Measurements from ENCODE around the gene TMED5.

DNA sequence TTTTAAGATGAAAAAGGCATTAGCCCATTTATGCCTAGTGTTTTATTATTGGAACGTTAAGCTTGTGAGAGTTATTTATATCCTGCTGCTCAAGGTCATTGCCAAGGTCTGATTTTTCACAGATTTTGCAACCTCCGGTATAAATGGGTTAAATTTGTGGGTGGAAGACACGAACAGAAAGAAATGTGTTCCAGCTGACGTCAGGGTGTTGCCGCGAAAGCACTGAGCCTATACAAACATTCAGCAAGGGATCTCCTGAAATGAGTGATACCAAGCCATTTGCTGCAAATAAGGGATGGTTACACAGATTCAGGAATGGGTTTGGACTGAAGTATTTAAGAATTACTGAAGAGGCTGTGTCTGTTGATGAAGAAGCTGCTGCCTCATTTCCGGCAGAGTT lies 32.2 kb downstream of the TMED5 start:
- TF ChIP-seq, protein P1, sequence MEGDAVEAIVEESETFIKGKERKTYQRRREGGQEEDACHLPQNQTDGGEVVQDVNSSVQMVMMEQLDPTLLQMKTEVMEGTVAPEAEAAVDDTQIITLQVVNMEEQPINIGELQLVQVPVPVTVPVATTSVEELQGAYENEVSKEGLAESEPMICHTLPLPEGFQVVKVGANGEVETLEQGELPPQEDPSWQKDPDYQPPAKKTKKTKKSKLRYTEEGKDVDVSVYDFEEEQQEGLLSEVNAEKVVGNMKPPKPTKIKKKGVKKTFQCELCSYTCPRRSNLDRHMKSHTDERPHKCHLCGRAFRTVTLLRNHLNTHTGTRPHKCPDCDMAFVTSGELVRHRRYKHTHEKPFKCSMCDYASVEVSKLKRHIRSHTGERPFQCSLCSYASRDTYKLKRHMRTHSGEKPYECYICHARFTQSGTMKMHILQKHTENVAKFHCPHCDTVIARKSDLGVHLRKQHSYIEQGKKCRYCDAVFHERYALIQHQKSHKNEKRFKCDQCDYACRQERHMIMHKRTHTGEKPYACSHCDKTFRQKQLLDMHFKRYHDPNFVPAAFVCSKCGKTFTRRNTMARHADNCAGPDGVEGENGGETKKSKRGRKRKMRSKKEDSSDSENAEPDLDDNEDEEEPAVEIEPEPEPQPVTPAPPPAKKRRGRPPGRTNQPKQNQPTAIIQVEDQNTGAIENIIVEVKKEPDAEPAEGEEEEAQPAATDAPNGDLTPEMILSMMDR (IDR thresholded peaks at IDR 0.05) = no peak
- TF ChIP-seq POLR2A (IDR thresholded peaks at IDR 0.05) (no peak), EP300 (IDR thresholded peaks at IDR 0.05) (no peak)

Measured in upper lobe of left lung (tissue), 4 donors.